ENCODE measurements around the gene TMEM8B.

DNA sequence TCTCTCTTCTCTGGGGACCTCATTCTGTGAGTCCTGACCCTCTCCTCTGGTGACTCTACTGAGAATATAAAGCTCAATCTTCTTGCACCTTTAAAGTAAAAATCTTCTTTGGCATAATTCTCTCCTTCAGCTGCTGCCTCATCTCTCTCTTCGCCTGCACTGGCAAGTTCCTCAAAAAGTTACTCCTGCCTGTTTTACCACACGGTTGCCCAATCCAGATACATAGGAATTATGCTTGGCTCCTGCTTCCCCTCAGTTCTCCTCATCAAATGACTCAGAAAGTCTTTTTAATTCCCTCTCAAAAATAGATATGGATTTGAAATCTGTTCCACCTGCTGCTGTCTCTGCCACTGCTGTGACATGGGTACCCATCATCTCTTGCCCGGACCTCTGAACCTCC, 62.6 kb downstream of the TMEM8B start:
- TF ChIP-seq GATA3 (IDR thresholded peaks at IDR 0.05; ENCODE audit: low read depth, low read length) (no peak), GATA2 (IDR thresholded peaks at IDR 0.05; ENCODE audit: low read depth, low read length) (no peak)
